Progenitor cell of endocrine pancreas (in vitro differentiated cells): Measurements from ENCODE around the gene EMP1. TPM values are rescaled to one million over a fixed set of nuclear protein-coding genes. Genes with fewer than 3 reads are reported as not detected.

Source experiments
- DNase-seq: peaks from one replicate; pipeline ENCODE4 v3.0.0; 2021; ENCODE audit warnings: low spot score; ENCODE audit not compliant: unreplicated experiment
- H3K27ac Mint-ChIP-seq: 2 replicates; pipeline ENCODE4 v1.8.0; 2021; ENCODE audit warnings: mild to moderate bottlenecking, moderate library complexity, mixed read lengths
- H3K27me3 Mint-ChIP-seq: 2 replicates; pipeline ENCODE4 v1.8.0; 2021; ENCODE audit warnings: mixed read lengths
- H3K36me3 Mint-ChIP-seq: 2 replicates; pipeline ENCODE4 v1.8.0; 2022; ENCODE audit warnings: mixed read lengths; ENCODE audit not compliant: insufficient read depth
- H3K4me1 Mint-ChIP-seq: 2 replicates; pipeline ENCODE4 v1.8.0; 2021; ENCODE audit warnings: low read depth, mixed read lengths
- H3K4me3 Mint-ChIP-seq: 2 replicates; pipeline ENCODE4 v1.8.0; 2021; ENCODE audit warnings: low read depth, mild to moderate bottlenecking, moderate library complexity, mixed read lengths
- H3K9me3 Mint-ChIP-seq: 2 replicates; pipeline ENCODE4 v1.8.0; 2021; ENCODE audit warnings: low read depth, mixed read lengths
- CTCF ChIP-seq: fragments of 200-600 bp; sonication (generic); IDR thresholded peaks from one replicate; pipeline ENCODE4 v1.5.0; 2021; ENCODE audit warnings: antibody characterized with exemption, mild to moderate bottlenecking; ENCODE audit not compliant: unreplicated experiment
- total RNA-seq: library from RNA; stranded (reverse); gene quantifications from 2 replicates; pipeline ENCODE4 v1.2.1, GENCODE V29; 2021

The EMP1 gene
- total RNA-seq, 1 donor from 2014 or later: 0.31 TPM

- Mint-ChIP-seq H3K27me3 (peaks cover 45% of the 10 kb centered on the region), H3K27ac (no peak overlapping the region), H3K4me3 (no peak overlapping the region), H3K9me3 (no peaks in the 10 kb centered on the region), H3K4me1 (peaks cover 12% of the 10 kb centered on the region), H3K36me3 (no peaks in the 10 kb centered on the region)
- no peak for DNase-seq
- TF ChIP-seq CTCF: no peak
Observed at GRCh38 chr12:13193505-13194231, 2.9 kb upstream of the EMP1 start.

GRCh38 chr12:13194401-13195110, 2.0 kb upstream of the EMP1 start:
- TF ChIP-seq CTCF: no peak
- peaks cover 12% of the 10 kb centered on the region for H3K4me1 Mint-ChIP-seq
- DNase-seq: no peak
- H3K27me3 Mint-ChIP-seq: peaks cover 47% of the 10 kb centered on the region
- H3K4me3 Mint-ChIP-seq: no peak overlapping the region
- no peak overlapping the region for H3K27ac Mint-ChIP-seq
- H3K36me3 Mint-ChIP-seq: no peaks in the 10 kb centered on the region
- H3K9me3 Mint-ChIP-seq: no peaks in the 10 kb centered on the region

DNA sequence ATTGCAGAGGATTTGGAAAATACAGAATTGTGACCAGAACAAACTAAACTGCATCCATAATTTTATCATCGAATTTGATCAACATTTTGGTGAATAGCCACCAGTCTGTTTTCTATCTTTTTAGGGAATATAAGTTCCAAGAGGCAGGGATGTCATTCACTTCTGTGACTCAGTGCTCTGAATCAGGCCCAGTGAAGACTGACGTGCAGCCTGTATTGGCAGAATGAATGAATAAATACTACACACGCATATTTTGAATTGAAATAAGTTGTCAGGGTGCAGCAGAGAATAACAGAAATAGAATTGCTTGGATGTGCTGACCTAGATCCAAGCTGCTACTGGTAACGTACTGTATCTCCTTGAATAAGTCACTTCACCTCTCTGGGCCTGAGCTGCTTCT, 1.3 kb upstream of the EMP1 start:
- Mint-ChIP-seq H3K4me3 (no peak overlapping the region), H3K27me3 (peaks cover 53% of the 10 kb centered on the region), H3K9me3 (no peaks in the 10 kb centered on the region), H3K36me3 (no peaks in the 10 kb centered on the region), H3K27ac (no peak overlapping the region), H3K4me1 (peaks cover 12% of the 10 kb centered on the region)
- no peak for TF ChIP-seq CTCF
- no peak for DNase-seq

- H3K4me3 Mint-ChIP-seq: no peak overlapping the region
- H3K4me1 Mint-ChIP-seq: peaks cover 12% of the 10 kb centered on the region
- no peak for DNase-seq
- H3K27me3 Mint-ChIP-seq: peaks cover 54% of the 10 kb centered on the region
- H3K36me3 Mint-ChIP-seq: no peaks in the 10 kb centered on the region
- H3K9me3 Mint-ChIP-seq: no peaks in the 10 kb centered on the region
- no peak overlapping the region for H3K27ac Mint-ChIP-seq
- no peak for TF ChIP-seq CTCF
Observed at GRCh38 chr12:13195785-13196129, 769 bp upstream of the EMP1 start.

GRCh38 chr12:13197032-13197431, 506 bp downstream of the EMP1 start:
- no peak for TF ChIP-seq CTCF
- peaks cover 12% of the 10 kb centered on the region for H3K4me1 Mint-ChIP-seq
- no peaks in the 10 kb centered on the region for H3K36me3 Mint-ChIP-seq
- H3K27ac Mint-ChIP-seq: no peak overlapping the region
- peaks cover 65% of the 10 kb centered on the region for H3K27me3 Mint-ChIP-seq
- no peak overlapping the region for H3K4me3 Mint-ChIP-seq
- no peak for DNase-seq
- H3K9me3 Mint-ChIP-seq: no peaks in the 10 kb centered on the region
